Esophagus squamous epithelium (tissue), 5 donors: Measurements from ENCODE around the gene ARIH1. TPM values are rescaled to one million over a fixed set of nuclear protein-coding genes. Genes with fewer than 3 reads are reported as not detected.

ENCODE experiments used
- DNase-seq: peaks from one replicate; lab custom pipeline; 2025; lab: John Stamatoyannopoulos, UW
- H3K27ac ChIP-seq, 4 donors: fragments of 200-600 bp; sonication (generic); one replicate each; pipeline ENCODE4 v1.5.1; 2016 to 2019; ENCODE audit warnings: mild to moderate bottlenecking in 1 of 4
- H3K27me3 ChIP-seq, 4 donors: fragments of 200-600 bp; sonication (generic); 1 replicate in 3 of 4; 2 replicates in 1 of 4; pipeline versions ENCODE4 v1.5.1 to v1.6.0; 2017 to 2021; ENCODE audit warnings: antibody characterized with exemption in 1 of 4
- H3K36me3 ChIP-seq, 3 donors: fragments of 200-600 bp; sonication (generic); one replicate each; pipeline ENCODE4 v1.5.1; 2016 to 2019
- H3K4me1 ChIP-seq, 3 donors: fragments of 200-600 bp; sonication (generic); one replicate each; pipeline ENCODE4 v1.5.1; 2017 to 2019
- H3K4me3 ChIP-seq, 4 donors: fragments of 200-600 bp; sonication (generic); 1 replicate in 3 of 4; 2 replicates in 1 of 4; pipeline ENCODE4 v1.5.1; 2016 to 2019; ENCODE audit warnings: mild to moderate bottlenecking in 2 of 4, moderate library complexity in 1 of 4
- H3K9me3 ChIP-seq, 3 donors: fragments of 200-600 bp; sonication (generic); one replicate each; pipeline ENCODE4 v1.5.1; 2016 to 2019
- CTCF ChIP-seq, 6 experiments: fragments of 450-650 bp in 4 of 6; fragments of 200-600 bp in 2 of 6; sonication (generic) in 2 of 6; IDR thresholded peaks; one replicate each; pipeline ENCODE4 v1.5.1; 2016 to 2019; ENCODE audit warnings: antibody characterized with exemption in 6 of 6, mild to moderate bottlenecking in 4 of 6, moderate library complexity in 4 of 6
- POLR2A ChIP-seq, 4 donors: fragments of 450-650 bp; IDR thresholded peaks; one replicate each; pipeline ENCODE4 v1.6.1; 2017; ENCODE audit warnings: antibody characterized with exemption in 4 of 4, mild to moderate bottlenecking in 4 of 4, moderate library complexity in 3 of 4
- WGBS, 2 donors: methylation state at CpG; one replicate each; pipeline ENCODE4 v1.1.5; 2018; 5-methylcytosine and 5-hydroxymethylcytosine counted together
- intact Hi-C: fragments of 100-400 bp; cut with DNase I; formaldehyde crosslinking; loops from one replicate; pipeline ENCODE4 v1.15.0; 2022
- total RNA-seq, 4 donors: library from RNA; depleted of rRNA; stranded (reverse); fragments of >200 nt; gene quantifications; one replicate each; pipeline ENCODE4 v1.1.0, GENCODE V29; 2016
- donor health status: DM: yes; HTN: yes; CAD: no.

The ARIH1 gene
- total RNA-seq, 4 donors from 2014 or later = 26.2 to 40.1 (median 36.6) TPM

- intact Hi-C loops = no loop called here
- H3K27me3 ChIP-seq = no peaks in the 10 kb centered on the region
- H3K4me1 ChIP-seq = peaks cover 4 to 34% (median 5%) of the 10 kb centered on the region in 3 donors
- no peaks in the 10 kb centered on the region for H3K9me3 ChIP-seq
- TF ChIP-seq POLR2A (IDR thresholded peaks at IDR 0.05) = no peak
- DNase-seq = no peak
- peaks cover 0 to 10% (median 0%) of the 10 kb centered on the region in 3 donors for H3K36me3 ChIP-seq
- H3K4me3 ChIP-seq = no peak overlapping the region
- no peak overlapping the region for H3K27ac ChIP-seq
These were observed 41.7 kb downstream of the ARIH1 start for GRCh38 chr15:72515591-72516389.

- Histone ChIP-seq H3K27ac (no peak overlapping the region), H3K9me3 (no peaks in the 10 kb centered on the region), H3K4me1 (peaks cover 4 to 34% (median 5%) of the 10 kb centered on the region in 3 donors), H3K36me3 (peaks cover 0 to 12% (median 0%) of the 10 kb centered on the region in 3 donors), H3K4me3 (no peak overlapping the region), H3K27me3 (no peaks in the 10 kb centered on the region)
- 60 to 72% methylated on average over 2 of the region's 2 CpGs for WGBS, 2 donors
- TF ChIP-seq POLR2A (IDR thresholded peaks at IDR 0.05) (no peak), CTCF (IDR thresholded peaks at IDR 0.05) (no peak)
- intact Hi-C loops = no loop called here
- no peak for DNase-seq
These were observed 42.6 kb downstream of the ARIH1 start for GRCh38 chr15:72516777-72517176.

- Histone ChIP-seq H3K36me3 (peaks cover 0 to 47% (median 0%) of the 10 kb centered on the region in 3 donors), H3K9me3 (no peaks in the 10 kb centered on the region), H3K4me3 (no peak overlapping the region), H3K27ac (no peak overlapping the region), H3K27me3 (no peaks in the 10 kb centered on the region), H3K4me1 (no peaks in the 10 kb centered on the region)
- TF ChIP-seq CTCF (IDR thresholded peaks at IDR 0.05) = no peak
- no peak for TF ChIP-seq POLR2A (IDR thresholded peaks at IDR 0.05)
- no peak for DNase-seq
- intact Hi-C loops = no loop called here
- 74 to 79% methylated on average over 1 of the region's 1 CpG for WGBS, 2 donors
These were observed 47.6 kb downstream of the ARIH1 start for GRCh38 chr15:72521682-72522081.

GRCh38 chr15:72532991-72533601, 59.0 kb downstream of the ARIH1 start:
- no peak for DNase-seq

GRCh38 chr15:72534523-72534922, 60.4 kb downstream of the ARIH1 start:
- intact Hi-C loops = no loop called here
- no peak for DNase-seq
- H3K27me3 ChIP-seq = no peaks in the 10 kb centered on the region

More at GRCh38 chr15:72532991-72533601, 59.0 kb downstream of the ARIH1 start:
- intact Hi-C loops = no loop called here
- Histone ChIP-seq H3K4me1 (peaks cover 0 to 11% (median 0%) of the 10 kb centered on the region in 3 donors), H3K27me3 (no peaks in the 10 kb centered on the region), H3K36me3 (peaks cover 0 to 9% (median 0%) of the 10 kb centered on the region in 3 donors), H3K9me3 (no peaks in the 10 kb centered on the region), H3K4me3 (no peak overlapping the region), H3K27ac (no peak overlapping the region)
- TF ChIP-seq POLR2A (IDR thresholded peaks at IDR 0.05) (no peak), CTCF (IDR thresholded peaks at IDR 0.05) (peak in 4 of 6 experiments; percentile 15 to 39 (median 28))
- WGBS, 2 donors = 87 to 94% methylated on average over 5 of the region's 5 CpGs

More at GRCh38 chr15:72534523-72534922, 60.4 kb downstream of the ARIH1 start:
- H3K4me3 ChIP-seq = no peak overlapping the region
- H3K27ac ChIP-seq = no peak overlapping the region
- TF ChIP-seq POLR2A (IDR thresholded peaks at IDR 0.05) (no peak), CTCF (IDR thresholded peaks at IDR 0.05) (no peak)
- 83 to 92% methylated on average over 3 of the region's 3 CpGs for WGBS, 2 donors
- no peaks in the 10 kb centered on the region for H3K9me3 ChIP-seq
- H3K4me1 ChIP-seq = peaks cover 0 to 11% (median 0%) of the 10 kb centered on the region in 3 donors
- H3K36me3 ChIP-seq = peaks cover 0 to 5% (median 0%) of the 10 kb centered on the region in 3 donors
